HG03571 (cell line): ENCODE data around the gene C20orf202.

Source experiments
- ATAC-seq: cut with Tn5 transposase; IDR thresholded peaks from one replicate; pipeline ENCODE4 v1.9.1; 2021; ENCODE audit not compliant: unreplicated experiment

Gene C20orf202

GRCh38 chr20:1202762-1203504 lies at the start of gene C20orf202:
TSS of gene C20orf202 (plus strand) at chr20:1203454. CDS start at chr20:1203586, 132 bp downstream.
- no peak for ATAC-seq

DNA sequence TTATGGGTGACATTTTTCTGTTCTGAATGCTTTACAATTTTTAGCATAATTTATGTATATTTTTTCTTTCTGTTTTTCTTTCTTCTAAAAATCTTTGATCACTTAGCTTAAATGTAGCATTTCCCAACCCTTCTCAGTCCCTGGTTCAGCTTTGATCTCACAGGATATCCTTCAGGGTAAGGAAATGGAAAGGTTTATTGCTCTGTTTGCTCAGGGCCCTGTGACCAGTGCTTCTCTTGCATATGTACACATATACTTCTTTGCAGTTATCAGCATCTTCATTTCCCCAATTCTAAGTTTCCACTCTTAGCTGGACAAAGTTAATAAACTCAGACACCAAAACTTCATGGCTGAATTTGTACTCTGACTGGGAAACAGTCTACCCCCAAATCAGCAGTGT lies 49.0 kb upstream of the C20orf202 start:
- ATAC-seq: no peak

- ATAC-seq: no peak
Observed at GRCh38 chr20:1154691-1155090, 48.6 kb upstream of the C20orf202 start.

- ATAC-seq: no peak
Observed at GRCh38 chr20:1155342-1155741, 47.9 kb upstream of the C20orf202 start.

DNA sequence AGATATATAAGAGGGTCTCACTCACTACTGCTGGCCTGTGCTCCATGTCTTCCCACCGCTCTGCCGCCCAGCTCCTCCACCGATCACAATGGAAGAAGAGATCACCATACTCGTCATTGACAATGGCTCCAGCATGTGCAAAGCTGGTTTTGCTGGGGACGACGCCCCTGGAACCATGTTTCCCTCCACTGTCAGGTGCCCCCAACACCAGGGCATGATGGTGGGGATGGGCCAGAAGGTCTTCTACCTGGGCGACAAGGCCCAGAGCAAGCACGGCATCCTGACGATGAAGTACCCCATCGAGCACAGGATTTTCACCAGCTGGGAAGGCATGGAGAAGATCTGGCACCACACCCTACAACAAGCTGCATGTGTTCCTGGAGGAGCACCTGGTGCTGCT lies 42.8 kb upstream of the C20orf202 start:
- no peak for ATAC-seq

GRCh38 chr20:1160991-1161390 lies 42.3 kb upstream of the C20orf202 start:
- no peak for ATAC-seq

GRCh38 chr20:1163105-1163504 lies 40.1 kb upstream of the C20orf202 start:
- no peak for ATAC-seq

DNA sequence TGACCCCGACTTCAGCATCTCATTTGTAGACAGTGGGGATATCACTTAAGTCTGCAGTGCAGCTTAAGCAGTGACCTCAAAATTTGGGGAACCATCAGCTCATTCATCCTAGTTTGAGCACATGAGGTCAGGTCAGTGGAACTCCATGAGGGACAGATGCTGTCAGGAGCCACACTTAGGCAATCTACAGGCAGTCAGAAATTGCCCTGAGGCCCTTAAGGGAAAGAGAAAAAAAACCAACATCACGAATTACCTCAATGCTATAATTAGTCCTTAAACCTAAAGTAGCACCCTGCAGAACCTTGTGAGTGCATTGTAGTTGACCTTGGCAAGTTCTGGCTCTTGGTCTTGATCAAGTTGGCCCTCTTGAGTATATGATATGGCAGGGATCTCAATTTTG lies 39.6 kb upstream of the C20orf202 start:
- ATAC-seq: no peak

DNA sequence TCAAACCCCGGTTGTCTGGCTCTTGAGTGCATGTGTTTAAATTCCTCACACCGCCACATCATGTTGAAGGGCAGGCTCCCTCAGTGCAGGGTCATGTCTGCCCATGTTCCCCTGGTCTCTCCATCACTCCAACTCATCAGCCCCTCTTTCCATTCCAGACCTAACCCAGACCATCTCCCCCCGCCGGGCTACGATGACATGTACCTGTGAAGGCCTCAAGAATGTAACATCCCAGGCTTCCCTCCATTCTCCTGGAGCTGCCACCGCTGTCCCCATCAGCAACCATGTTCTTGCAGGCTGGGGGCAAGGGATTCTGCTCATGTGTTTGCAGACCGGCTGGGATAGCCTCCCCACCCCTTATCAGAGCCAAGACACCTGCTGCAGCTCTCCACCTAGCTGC lies 38.4 kb upstream of the C20orf202 start:
- no peak for ATAC-seq

GRCh38 chr20:1165521-1165920 lies 37.7 kb upstream of the C20orf202 start:
- ATAC-seq: no peak

- no peak for ATAC-seq
Observed at GRCh38 chr20:1165941-1166340, 37.3 kb upstream of the C20orf202 start.

DNA sequence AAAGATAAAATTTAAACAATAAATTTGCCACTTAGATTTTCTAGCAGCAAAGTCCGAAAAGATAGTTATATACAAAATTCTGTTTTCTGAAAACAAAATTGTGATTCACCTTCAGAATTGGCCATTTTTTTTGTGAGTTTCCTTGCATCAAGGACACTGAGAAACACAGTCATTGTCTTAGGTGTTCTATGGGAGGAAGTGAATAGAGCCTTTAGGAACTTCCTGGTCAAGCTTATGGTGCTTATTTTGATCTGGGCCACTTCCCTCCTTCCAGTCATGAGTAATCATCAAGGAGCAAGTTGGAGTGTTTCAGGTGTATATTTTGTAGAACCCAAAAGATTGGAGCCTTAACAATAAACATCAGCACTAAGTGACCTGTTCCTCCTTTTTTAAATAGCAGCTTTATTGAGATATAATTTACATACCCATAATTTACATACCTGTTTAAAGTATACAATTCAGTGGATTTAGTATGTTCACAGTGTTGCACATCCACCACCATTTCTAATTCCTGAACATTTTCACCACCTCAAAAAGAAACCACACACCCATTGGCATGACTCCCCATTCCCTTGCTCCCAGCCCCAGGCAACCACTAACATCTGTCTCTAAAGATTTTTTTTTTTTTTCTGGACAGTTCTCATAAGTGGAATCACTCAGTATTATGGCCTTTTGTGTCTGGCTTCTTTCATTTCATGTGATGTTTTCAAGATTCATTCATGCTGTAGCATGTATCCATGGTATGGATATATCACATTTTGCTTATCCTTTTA lies 36.1 kb upstream of the C20orf202 start:
- ATAC-seq: no peak

GRCh38 chr20:1169224-1169623 lies 34.0 kb upstream of the C20orf202 start:
- no peak for ATAC-seq

- ATAC-seq: no peak
Observed at GRCh38 chr20:1171461-1172093, 31.7 kb upstream of the C20orf202 start.

DNA sequence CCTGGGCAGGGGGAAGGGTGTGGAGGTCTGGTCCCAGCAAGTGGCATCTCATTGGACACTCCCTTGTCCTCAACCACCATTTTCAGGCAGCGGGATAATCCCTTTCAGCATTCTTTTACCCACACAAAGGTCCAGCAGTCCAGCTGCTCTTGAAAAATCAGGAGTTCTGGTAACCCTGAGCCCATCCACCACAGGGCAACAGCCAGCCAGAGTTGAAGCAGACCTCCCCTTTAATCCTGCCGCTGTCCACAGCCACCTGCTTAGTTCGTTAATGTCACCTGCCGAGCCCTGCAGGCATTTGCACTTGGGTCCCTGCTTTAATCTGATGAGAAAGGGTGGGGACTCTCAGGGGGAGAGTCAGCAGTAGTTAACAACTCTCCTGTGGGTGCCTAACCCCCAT lies 29.6 kb upstream of the C20orf202 start:
- ATAC-seq: no peak

- ATAC-seq: no peak
Observed at GRCh38 chr20:1174787-1175186, 28.5 kb upstream of the C20orf202 start.

- no peak for ATAC-seq
Observed at GRCh38 chr20:1177680-1178079, 25.6 kb upstream of the C20orf202 start.

GRCh38 chr20:1178103-1178502 lies 25.2 kb upstream of the C20orf202 start:
- no peak for ATAC-seq

- ATAC-seq: no peak
Observed at GRCh38 chr20:1178623-1179022, 24.6 kb upstream of the C20orf202 start.

GRCh38 chr20:1180949-1181348 lies 22.3 kb upstream of the C20orf202 start:
- no peak for ATAC-seq

DNA sequence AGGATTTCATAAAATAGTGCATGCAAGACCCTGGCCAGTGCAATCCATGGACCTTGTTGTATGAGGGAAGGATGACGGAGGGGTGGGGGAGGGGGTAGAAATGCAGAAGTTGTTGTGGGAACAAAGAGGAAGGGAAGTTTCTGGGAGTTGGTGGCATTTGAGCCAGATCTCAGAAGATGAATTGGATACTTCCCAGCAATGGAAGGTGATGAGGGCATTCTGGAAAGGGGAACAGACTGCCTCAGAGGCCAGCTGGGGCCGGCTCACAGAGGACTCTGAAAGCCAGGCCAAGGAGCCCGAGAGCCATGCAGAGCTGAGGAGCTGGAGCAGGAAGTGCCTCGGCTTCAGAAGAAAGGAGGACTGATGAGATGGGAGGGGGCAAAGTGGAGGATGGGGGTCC lies 21.1 kb upstream of the C20orf202 start:
- no peak for ATAC-seq

- no peak for ATAC-seq
Observed at GRCh38 chr20:1183153-1183552, 20.1 kb upstream of the C20orf202 start.
